DMS153 treated with DMSO at 0.1 percent for 48 hours (cell line): ENCODE results near the gene PHAF1.
A peak's percentile ranks its signal among the peaks of the same experiment; 100 is the strongest.

Experiments used
- DNase-seq: peaks from one replicate; lab custom pipeline; 2025; ENCODE audit not compliant: unreplicated experiment; lab: John Stamatoyannopoulos, UW

PHAF1 gene

GRCh38 chr16:67146523-67147357 is 37.0 kb downstream of the PHAF1 start:
- no peak for DNase-seq

- DNase-seq, result no peak
Observed at GRCh38 chr16:67147437-67148140, 37.8 kb downstream of the PHAF1 start.

GRCh38 chr16:67148221-67148620 is 38.5 kb downstream of the PHAF1 start:
- DNase-seq, result no peak

- no peak for DNase-seq
Observed at GRCh38 chr16:67148656-67149275, 39.0 kb downstream of the PHAF1 start.

- DNase-seq, result no peak
Observed at GRCh38 chr16:67149276-67150046, 39.7 kb downstream of the PHAF1 start.

GRCh38 chr16:67150047-67150832 is 40.5 kb downstream of the PHAF1 start:
- DNase-seq, result no peak

GRCh38 chr16:67150833-67151396 is 41.2 kb downstream of the PHAF1 start, which contains the start of gene B3GNT9:
Gene B3GNT9, minus strand, starts transcription at chr16:67150998. Its CDS starts 513 bp downstream, at chr16:67150485.
- peak; percentile 45 for DNase-seq

- no peak for DNase-seq
Observed at GRCh38 chr16:67151431-67152097, 41.8 kb downstream of the PHAF1 start.

- DNase-seq, result no peak
Observed at GRCh38 chr16:67154578-67155294, 45.0 kb downstream of the PHAF1 start.

GRCh38 chr16:67155295-67156142 is 45.8 kb downstream of the PHAF1 start:
- DNase-seq, result peak; percentile 28

- no peak for DNase-seq
Observed at GRCh38 chr16:67156143-67156844, 46.6 kb downstream of the PHAF1 start.

GRCh38 chr16:67157106-67157748 is 47.5 kb downstream of the PHAF1 start:
- no peak for DNase-seq

GRCh38 chr16:67157892-67158635 is 48.3 kb downstream of the PHAF1 start:
- DNase-seq, result no peak

GRCh38 chr16:67158637-67159600 is 49.2 kb downstream of the PHAF1 start:
- DNase-seq, result no peak

- DNase-seq, result no peak
Observed at GRCh38 chr16:67161595-67162058, 51.9 kb downstream of the PHAF1 start.
